ENCODE results near the gene CNTLN. TPM values are rescaled to one million over a fixed set of nuclear protein-coding genes. Genes with fewer than 3 reads are reported as not detected.

The CNTLN gene, protein sequence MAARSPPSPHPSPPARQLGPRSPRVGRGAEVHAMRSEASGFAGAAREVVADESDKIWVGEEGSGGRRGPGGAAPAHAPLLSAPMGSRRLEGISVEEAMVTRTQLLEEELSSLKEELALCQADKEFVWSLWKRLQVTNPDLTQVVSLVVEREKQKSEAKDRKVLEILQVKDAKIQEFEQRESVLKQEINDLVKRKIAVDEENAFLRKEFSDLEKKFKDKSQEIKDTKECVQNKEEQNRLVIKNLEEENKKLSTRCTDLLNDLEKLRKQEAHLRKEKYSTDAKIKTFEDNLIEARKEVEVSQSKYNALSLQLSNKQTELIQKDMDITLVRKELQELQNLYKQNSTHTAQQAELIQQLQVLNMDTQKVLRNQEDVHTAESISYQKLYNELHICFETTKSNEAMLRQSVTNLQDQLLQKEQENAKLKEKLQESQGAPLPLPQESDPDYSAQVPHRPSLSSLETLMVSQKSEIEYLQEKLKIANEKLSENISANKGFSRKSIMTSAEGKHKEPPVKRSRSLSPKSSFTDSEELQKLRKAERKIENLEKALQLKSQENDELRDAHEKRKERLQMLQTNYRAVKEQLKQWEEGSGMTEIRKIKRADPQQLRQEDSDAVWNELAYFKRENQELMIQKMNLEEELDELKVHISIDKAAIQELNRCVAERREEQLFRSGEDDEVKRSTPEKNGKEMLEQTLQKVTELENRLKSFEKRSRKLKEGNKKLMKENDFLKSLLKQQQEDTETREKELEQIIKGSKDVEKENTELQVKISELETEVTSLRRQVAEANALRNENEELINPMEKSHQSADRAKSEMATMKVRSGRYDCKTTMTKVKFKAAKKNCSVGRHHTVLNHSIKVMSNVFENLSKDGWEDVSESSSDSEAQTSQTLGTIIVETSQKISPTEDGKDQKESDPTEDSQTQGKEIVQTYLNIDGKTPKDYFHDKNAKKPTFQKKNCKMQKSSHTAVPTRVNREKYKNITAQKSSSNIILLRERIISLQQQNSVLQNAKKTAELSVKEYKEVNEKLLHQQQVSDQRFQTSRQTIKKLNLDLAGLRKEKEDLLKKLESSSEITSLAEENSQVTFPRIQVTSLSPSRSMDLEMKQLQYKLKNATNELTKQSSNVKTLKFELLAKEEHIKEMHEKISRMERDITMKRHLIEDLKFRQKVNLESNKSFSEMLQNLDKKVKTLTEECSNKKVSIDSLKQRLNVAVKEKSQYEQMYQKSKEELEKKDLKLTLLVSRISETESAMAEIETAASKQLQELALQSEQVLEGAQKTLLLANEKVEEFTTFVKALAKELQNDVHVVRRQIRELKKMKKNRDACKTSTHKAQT (N-terminal part only)
- polyA plus RNA-seq (ENCODE audit: insufficient read length in 4 of 4): 10 to 100 TPM; 12.7 to 13.1 (median 13.0) TPM

DNA sequence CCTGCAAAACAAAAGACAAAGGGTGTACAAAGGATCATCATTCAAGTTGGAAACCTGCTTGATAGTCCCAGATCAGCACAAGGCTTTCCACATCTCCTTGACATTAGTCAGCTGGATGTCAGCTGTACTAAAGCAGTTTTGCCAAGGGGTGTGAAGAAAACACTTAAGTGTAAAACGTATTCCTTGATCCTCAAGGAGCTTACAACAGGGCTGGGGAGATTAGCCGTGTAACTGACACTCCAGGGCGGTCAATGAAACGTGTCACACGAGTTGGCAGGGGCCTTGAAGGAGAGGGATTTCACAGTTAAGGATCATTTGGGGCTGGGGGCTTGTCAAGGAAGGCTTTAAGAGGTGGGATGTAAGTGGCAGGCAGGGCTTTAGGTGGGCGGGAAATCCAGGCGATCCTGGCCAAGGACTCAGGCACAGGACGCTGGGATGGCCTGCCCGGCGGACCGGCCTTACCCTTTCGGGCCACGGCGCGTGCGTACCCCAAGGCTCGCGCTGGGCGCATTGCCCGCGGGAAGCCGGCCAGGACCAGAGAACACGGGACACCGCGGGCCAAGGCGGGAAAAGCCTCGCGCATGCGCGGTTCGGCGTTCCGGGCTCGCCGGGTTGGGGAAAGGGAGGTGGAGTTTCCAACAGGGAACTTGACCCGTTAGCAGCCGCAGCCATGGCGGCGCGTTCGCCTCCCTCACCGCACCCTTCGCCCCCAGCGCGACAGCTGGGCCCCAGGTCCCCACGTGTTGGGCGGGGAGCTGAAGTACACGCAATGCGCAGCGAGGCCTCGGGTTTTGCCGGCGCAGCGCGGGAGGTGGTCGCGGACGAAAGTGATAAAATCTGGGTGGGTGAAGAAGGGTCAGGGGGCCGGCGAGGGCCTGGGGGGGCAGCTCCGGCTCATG, at the start of gene CNTLN:
TSS of gene CNTLN (plus strand) at position 645 of the 899 bp plus-strand sequence. CDS start at position 671, 26 bp downstream.
- peak; percentile 81 to 90 (median 84) for DNase-seq (ENCODE audit: low read depth in 4 of 4, low spot score in 2 of 4)

DNA sequence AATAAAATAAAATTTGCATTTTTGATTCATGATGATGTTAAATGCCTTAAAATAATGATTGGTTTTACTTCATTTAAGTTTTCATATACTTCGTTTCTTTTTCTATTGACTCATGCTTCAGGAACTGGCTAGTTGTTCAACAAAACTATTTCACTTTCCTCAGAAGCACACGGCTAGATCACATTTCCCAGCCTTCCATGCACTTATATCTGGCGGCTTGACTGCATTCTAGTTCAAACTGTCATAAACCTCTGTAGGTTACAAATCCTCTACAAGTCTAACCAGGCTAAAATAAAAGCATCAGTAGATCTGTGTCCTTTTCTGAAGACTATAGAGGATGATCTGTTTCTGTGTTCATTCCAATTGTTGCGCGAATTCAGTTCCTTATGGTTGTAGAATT, 46.3 kb upstream of the CNTLN start:
- no peak for DNase-seq (ENCODE audit: low read depth in 4 of 4, low spot score in 2 of 4)

DNA sequence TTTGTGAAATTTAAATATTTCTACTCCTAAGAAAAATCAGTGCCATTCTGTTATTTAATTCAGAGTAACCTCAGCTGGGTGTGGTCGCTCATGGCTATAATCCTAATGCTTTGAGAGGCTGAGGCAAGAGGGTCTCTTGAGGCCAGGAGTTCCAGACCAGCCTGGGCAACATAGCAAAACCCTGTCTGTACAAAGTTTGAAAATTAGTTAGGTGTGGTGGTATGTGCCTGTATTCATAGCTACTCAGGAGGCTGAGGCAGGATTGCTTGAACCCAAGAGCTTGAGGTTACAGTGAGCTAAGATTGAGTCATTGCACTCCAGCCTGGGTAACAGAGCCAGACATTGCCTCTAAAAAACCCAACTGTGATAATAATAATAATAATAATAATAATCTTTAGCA, 44.8 kb upstream of the CNTLN start:
- DNase-seq (ENCODE audit: low read depth in 4 of 4, low spot score in 2 of 4): no peak

DNA sequence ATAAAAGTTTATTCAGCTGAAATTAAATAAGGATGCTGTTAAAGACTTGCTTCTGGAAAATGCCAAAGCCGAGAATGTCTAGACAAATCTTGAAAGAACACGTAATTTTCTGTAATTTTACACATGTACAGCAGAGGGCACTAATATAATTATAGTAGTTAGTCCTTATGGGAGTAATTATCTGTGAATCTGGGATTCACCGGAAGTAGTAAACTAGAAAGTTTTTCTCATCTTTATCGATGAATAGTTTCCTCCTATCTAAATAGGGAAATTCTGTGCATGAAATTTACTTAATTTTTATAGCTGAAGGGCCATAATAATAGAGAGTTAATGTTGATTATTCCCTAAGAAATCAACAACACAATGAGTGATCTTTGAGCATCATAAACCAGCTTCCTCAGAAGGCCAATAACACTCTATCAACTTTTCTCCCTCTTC, 18.4 kb upstream of the CNTLN start:
- DNase-seq (ENCODE audit: low read depth in 4 of 4, low spot score in 2 of 4): peak in 1 of 4 donors; percentile 17

DNA sequence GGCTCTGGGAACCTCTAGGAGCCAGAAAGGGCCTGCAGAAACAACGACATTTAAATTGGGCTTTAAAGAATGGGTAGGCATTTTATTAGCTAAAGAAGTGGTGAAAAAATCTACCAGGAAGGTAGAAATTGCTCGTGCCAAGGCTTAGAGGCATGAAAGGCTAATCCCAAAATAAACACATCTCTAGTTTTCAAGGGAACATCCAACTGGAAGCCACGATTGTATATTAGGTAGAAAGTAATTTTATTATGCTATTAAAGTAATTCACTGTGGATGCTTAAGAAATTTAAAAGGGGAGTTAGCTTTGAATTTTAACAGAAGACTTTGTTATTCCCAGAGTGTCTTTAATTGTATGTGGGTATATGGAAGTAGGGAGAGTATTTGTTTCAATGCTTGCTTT, 17.5 kb upstream of the CNTLN start:
- DNase-seq (ENCODE audit: low read depth in 4 of 4, low spot score in 2 of 4): no peak

DNA sequence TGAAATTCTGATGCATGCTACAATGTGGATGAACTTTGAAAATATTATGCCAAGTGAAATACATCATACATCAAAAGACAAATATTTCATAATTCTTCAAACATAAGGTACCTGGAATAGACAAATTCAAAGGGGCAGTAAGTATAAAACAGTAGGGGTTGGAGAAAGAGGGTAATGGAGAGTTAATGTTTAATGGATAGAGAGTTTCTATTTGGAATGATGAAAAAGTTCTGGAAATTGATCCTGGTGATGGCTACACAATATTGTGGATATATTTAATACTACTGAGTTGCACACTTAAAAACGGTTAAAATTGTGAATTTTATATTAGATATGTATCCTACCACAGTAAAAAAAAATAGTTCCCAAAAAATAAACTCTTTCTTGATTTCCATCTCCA, 14.6 kb upstream of the CNTLN start:
- no peak for DNase-seq (ENCODE audit: low read depth in 4 of 4, low spot score in 2 of 4)

DNA sequence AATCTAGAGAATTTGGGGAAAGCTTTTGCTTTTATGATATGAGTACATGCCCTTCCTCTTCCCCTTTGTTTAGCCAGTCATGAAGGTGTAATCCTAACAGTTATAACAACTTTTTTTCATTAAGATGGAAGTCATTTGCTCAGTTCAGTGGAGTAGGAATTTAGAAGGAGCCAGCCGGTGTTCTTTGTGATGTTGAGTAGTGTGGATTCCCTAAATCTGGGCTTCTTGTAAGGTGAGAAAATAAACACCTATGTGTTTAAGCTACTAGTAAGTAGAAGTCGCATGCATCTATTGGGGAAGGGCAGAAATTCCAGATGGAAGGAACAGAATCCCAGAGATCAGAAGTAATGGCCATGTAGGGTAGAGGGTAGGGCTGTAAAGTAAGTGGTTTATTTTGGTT, 13.6 kb upstream of the CNTLN start:
- no peak for DNase-seq (ENCODE audit: low read depth in 4 of 4, low spot score in 2 of 4)

DNA sequence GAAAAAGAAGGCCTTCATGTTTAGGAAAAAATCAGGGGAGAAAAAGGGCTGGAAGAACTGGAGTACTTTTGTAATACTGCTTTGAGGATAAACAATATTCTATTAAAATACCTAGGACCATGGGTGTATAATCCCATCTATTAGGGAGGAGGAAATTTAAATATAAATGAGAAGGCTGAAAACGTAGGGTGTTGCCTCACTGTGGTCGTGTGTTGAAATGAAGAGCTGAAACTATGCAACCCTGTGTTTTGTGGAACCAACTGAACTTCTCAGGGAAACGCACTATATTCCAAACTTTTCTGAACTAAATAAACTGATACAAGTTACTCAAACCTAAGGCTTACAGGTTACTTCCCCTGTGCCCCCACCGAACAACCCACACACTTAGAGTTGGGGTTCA, 4.5 kb upstream of the CNTLN start:
- DNase-seq (ENCODE audit: low read depth in 4 of 4, low spot score in 2 of 4): no peak

DNA sequence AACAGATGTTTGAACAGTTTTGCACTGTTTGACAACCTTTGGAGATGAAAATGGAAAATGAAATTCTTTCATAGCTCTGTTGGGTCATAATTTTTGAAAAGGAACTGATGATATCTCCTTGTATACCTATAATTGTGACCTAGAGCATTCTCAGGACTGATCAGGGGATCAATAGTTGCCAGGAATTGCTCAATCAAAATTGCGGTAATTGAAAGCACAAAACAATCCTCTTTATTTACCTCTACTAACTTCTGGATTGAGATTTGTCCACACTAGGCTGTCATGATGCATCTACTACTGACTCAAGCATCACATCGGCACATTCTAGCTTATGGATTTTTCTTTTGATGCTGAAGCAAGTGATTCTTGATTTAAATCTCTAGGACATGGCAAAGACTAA, 4.1 kb upstream of the CNTLN start:
- DNase-seq (ENCODE audit: low read depth in 4 of 4, low spot score in 2 of 4): no peak

DNA sequence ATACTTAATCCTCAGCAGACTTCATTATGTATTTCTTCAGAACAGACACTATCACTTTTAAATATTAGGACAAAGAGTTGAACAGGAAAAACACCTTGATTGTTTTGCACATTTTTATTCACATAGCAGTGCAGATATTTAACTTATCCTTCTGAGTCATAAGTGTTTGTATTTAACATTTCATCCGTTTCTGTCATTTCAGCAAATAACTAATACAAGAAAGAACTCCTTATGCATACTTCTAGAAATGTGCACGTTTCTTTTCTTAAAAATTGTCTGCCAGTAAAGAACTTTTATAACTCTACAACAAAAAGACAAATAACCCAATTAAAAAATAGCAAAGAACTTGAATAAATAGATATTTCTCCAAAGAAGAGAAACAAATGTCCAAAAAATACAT, 3.3 kb upstream of the CNTLN start:
- DNase-seq (ENCODE audit: low read depth in 4 of 4, low spot score in 2 of 4): no peak

DNA sequence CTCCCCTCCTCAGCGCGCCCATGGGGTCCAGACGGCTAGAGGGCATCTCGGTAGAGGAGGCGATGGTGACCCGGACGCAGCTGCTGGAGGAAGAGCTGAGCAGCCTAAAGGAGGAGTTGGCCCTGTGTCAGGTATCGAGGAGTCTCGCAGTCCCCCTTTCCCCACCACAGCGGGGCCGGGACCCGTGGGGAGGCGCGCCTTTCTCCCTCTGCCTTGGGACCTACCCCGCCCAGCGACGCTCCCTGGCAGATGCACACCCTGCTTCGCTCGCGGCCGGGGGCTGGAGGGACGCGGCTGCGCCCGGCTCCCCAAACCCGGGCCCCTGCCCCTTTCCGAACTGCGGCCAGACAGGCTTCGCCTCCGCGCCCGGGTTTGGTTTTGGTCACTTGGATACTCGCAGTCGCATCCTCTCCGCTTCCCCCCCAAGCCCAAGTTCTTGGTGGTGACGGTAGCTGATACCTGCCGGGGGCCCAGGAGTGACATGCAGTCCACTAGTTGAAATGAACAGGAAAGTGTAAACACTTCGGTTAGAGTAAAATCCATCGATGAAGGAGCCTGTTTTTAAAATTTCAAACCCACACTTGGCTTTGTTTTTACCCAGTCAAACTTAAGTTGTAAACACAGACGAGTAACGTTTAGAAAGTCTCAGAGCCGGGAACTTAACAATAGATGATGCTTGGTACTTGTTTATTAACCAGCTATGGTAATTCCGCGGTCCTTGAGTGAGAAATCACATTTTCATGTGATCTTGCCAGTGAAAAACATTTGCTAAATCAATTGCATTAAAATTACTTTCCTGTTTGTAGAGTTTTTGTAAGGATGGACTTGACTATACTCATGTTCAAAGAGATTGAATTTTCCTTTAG, 688 bp downstream of the CNTLN start:
- DNase-seq (ENCODE audit: low read depth in 4 of 4, low spot score in 2 of 4): peak; percentile 32 to 66 (median 47)

DNA sequence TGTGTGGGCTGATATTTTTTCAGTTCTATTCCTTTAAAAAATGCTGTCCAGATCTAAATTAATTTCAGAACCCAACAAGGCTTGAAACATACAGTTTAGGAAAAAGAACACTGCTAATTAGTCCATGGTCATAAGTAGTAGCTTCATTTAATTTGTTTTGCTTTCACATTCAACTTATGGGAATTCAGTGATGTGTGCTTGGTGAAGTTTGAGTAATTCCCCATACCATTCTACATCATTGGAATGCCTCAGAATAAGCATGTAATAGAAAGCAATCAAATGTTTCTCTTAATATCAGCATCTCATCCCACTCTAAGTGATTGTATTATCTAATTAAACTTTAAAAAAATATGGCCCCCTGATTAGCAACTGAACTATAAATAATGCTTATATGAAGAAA, 2.7 kb downstream of the CNTLN start:
- DNase-seq (ENCODE audit: low read depth in 4 of 4, low spot score in 2 of 4): no peak

DNA sequence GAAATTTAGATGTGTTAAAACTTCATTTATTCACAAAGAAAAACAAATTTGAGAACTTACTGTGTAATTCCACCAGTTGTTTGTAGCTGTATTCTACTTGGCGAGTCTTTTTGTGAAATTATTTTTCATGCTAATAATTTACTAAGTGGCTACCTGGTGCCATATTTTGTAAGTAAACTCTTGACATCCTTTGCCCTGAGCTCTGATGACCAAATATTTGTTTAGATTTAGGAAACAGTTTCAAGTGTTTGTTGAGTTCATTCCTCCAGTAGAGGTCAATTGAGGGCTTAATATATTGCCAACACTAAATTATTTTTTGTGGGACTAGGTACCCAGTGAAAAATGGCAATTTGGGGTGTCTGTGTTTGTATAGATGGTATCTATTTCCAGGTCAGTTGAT, 3.7 kb downstream of the CNTLN start:
- DNase-seq (ENCODE audit: low read depth in 4 of 4, low spot score in 2 of 4): no peak

DNA sequence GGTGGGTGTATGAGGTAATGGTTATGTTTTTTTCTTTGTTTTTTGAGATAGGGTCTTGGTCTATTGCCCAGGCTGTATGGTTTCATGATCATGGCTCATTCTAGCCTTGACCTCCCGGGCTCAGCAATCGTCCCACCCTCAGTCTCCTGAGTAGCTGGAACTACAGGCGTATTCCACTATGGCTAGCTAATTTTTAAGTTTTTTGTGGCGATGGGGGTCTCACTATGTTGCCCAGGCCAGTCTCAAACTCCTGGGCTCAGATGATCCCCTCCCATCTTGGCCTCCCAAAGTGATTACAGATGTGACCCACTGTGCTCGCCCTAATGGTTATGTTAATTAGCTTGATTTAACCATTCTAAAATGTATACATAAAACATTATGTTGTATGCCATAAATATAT, 5.6 kb downstream of the CNTLN start:
- no peak for DNase-seq (ENCODE audit: low read depth in 4 of 4, low spot score in 2 of 4)

DNA sequence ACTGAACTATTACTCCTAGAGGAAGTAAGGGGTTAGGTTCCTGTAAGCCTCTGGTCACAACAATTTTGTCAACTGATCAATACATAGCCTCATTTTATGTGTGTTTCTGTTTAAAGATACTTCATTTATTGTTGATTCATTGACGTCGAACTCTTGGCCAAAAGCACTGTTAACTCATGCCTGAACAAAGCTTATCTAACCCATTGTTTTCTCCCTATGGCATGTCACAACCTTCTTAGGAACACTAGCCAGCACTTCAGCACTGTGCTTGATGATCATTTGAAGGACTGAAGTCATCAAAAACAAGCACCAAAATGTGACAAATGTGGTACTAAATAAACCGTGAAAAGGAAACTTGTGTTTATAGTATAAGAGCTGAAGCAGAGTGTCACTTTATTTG, 13.5 kb downstream of the CNTLN start:
- DNase-seq (ENCODE audit: low read depth in 4 of 4, low spot score in 2 of 4): no peak

DNA sequence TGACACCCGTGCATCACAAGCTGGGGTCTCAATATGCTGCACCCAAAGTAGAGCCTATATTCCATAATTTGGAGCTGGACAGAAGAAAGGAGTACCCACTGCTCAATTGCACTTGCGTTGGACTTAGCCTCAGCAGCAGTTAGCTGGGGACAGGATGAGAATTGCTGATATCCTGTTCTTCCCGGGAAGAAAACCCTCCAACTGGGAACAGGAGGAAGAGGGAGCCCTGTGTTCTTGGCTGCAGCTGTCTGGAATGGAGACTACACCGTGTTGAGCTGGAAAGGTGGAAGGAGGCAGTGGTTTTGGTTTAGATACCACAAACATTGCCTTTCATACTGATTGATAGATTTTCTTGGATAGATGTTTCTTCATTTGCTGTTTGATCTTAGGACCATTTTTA, 24.6 kb downstream of the CNTLN start:
- DNase-seq (ENCODE audit: low read depth in 4 of 4, low spot score in 2 of 4): no peak

DNA sequence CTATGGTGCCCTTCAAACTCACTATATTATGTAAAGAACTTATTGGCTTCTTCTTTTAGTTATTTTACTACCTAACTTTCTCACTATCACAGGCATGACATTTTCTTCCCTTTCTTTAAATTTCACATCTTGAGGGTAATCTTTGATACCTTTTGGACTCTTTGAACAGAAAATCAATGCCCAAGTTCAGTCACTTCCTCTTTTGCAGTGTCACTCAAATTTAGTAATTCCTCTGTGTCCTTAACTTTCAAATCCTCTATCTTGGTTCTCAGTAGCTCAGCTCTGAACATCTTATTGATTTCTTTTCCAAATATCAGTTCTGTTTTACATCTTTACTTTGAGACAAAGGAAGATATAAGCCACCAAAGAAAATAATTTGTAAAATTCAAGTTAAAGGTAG, 25.5 kb downstream of the CNTLN start:
- DNase-seq (ENCODE audit: low read depth in 4 of 4, low spot score in 2 of 4): no peak

DNA sequence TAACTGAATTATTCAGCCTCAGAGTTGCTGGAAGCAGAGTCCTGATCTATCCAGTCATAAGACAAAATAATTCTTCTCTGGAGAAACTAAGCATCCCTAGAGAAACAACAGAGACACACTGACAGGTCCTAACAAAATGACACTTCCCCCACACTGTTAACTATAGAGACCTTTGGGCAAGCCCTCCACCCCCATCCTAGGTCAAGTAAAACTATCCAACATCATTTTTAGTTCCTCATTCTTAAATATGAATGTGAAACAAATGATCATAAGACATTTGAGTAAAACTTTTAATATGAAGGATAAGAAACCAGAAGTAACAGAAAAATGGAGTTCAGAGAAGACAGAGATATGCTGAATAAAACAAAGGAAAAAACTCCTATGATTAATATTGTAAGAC, 30.9 kb downstream of the CNTLN start:
- DNase-seq (ENCODE audit: low read depth in 4 of 4, low spot score in 2 of 4): no peak

DNA sequence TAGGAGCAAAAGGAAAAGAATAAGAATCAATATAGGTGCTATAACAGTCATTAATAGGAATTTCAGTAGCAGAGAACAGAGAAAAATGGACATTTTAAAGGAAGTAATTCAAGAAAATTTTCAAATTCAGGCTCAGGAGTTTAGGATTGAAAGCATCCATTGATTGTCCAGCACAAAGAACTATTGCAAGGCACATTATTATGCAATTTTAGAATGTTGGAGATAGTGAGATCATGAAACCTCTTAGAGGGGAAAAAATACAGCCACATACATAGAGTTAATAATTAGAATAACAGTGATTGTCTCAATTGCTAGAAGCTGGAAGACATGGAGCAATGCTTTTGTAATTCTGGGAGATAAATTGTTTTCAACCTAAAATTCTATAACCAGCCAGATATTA, 31.5 kb downstream of the CNTLN start:
- no peak for DNase-seq (ENCODE audit: low read depth in 4 of 4, low spot score in 2 of 4)
